Esophagus squamous epithelium (tissue), 4 donors: ENCODE measurements around the gene LPAR6.

Experiments used
- POLR2A ChIP-seq, 4 donors: fragments of 450-650 bp; IDR thresholded peaks; one replicate each; pipeline ENCODE4 v1.6.1; 2017; ENCODE audit warnings: antibody characterized with exemption in 4 of 4, mild to moderate bottlenecking in 4 of 4, moderate library complexity in 3 of 4
- TF ChIP-seq, protein P1 (sequence below), 6 experiments: fragments of 450-650 bp in 4 of 6; fragments of 200-600 bp in 2 of 6; sonication (generic) in 2 of 6; IDR thresholded peaks; one replicate each; pipeline ENCODE4 v1.5.1; 2016 to 2019; ENCODE audit warnings: antibody characterized with exemption in 6 of 6, mild to moderate bottlenecking in 4 of 6, moderate library complexity in 4 of 6

DNA sequence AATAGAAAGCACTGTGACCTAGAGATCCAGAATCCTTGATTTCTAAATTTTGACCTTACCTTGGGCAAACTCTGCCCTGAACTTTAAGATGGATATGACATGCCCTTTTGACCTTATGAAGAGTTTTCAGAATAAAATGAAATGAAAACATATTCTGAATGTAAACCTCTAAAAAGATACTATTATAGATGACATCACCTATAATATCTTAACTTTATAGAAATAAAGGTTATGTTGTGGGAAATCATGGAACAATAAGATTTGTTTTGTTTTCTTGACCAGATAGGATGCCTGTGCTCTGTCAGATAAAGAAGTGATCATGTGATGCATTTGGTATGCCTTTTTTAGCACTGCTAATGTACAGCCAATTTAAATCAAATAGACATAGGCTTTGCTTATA, 13.1 kb upstream of the LPAR6 start:
- TF ChIP-seq POLR2A (IDR thresholded peaks at IDR 0.05), result no peak
- TF ChIP-seq, protein P1, sequence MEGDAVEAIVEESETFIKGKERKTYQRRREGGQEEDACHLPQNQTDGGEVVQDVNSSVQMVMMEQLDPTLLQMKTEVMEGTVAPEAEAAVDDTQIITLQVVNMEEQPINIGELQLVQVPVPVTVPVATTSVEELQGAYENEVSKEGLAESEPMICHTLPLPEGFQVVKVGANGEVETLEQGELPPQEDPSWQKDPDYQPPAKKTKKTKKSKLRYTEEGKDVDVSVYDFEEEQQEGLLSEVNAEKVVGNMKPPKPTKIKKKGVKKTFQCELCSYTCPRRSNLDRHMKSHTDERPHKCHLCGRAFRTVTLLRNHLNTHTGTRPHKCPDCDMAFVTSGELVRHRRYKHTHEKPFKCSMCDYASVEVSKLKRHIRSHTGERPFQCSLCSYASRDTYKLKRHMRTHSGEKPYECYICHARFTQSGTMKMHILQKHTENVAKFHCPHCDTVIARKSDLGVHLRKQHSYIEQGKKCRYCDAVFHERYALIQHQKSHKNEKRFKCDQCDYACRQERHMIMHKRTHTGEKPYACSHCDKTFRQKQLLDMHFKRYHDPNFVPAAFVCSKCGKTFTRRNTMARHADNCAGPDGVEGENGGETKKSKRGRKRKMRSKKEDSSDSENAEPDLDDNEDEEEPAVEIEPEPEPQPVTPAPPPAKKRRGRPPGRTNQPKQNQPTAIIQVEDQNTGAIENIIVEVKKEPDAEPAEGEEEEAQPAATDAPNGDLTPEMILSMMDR (IDR thresholded peaks at IDR 0.05), result no peak
